ENCODE results near the gene CHAF1B. TPM values are rescaled to one million over a fixed set of nuclear protein-coding genes. Genes with fewer than 3 reads are reported as not detected.

The CHAF1B gene
- total and polyA plus RNA-seq, 2 of the 8 experiments (the other 6 are each of a cell fraction or from before 2014, with no cell fraction given) = 11.8 to 23.1 TPM

DNA sequence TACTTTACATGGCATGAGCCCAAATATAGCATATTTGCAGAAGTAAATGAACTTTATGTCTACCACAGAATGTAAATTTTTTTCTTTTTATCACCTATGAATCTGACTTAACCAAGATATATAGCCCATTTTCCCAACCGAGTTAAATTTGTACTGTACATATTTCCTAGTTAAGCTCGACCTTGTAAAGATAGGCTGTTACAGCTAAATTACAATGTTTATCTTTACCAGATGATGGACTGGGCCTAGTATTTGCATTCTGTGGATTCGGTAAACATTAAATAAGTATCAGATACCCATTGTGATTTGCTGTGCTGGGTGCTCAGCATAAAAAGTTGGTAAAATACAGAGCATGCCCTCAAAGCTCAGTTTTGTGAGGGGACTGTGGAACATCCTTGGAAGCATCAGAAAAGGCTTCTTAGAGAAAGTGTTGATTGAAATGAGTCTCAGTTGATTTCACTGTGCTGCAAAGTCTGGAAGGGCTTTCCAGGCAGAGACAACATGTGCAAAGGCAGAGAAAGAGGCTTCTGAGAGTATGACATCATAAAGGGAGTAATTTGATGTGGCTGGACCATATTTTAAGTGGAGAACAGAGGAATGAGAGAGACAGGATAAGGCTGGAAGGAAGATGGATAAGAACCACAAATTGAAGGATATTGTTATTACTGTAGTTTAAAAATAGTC lies 37.8 kb upstream of the CHAF1B start:
- DNase-seq (ENCODE audit: low read depth in 1 of 2, low spot score in 2 of 2) = no peak
- H3K56ac ChIP-seq (replicated peaks; ENCODE audit: insufficient read length, low read depth, low read length) = no peak overlapping the region
- no peak overlapping the region for H2BK120ac ChIP-seq (replicated peaks; ENCODE audit: low read depth, low read length)
- no peak overlapping the region for H3K27ac ChIP-seq (ENCODE audit: low read depth, low read length)
- H3K9me3 ChIP-seq (ENCODE audit: insufficient read depth in 2 of 2, low read depth in 1 of 2, low read length in 1 of 2) = no peaks in the 10 kb centered on the region
- peaks cover 0 to 2% of the 10 kb centered on the region in 2 experiments for H4K20me1 ChIP-seq (replicated peaks in 1 of 2; ENCODE audit: control insufficient read depth in 1 of 2, insufficient read depth in 2 of 2, low read length in 2 of 2)
- H3K79me1 ChIP-seq (ENCODE audit: low read depth, low read length) = no peaks in the 10 kb centered on the region
- 89% methylated on average over 3 of the region's 3 CpGs; no CpG with 5 or more reads in 1 of the 2 experiments for WGBS, 2 experiments (ENCODE audit: extremely low coverage in 1 of 2, insufficient coverage in 1 of 2, insufficient read length in 1 of 2, insufficient replicate concordance in 2 of 2, low coverage in 1 of 2, low lambda C conversion rate in 2 of 2, missing lambda C conversion rate in 1 of 2)
- no peaks in the 10 kb centered on the region for H3K4me1 ChIP-seq (replicated peaks in 1 of 4; ENCODE audit: control insufficient read depth in 3 of 4, insufficient read depth in 4 of 4, low read length in 3 of 4)
- no peak overlapping the region for H3K4me2 ChIP-seq (ENCODE audit: insufficient read depth in 1 of 2, low read depth in 2 of 2, low read length in 2 of 2)
- ChIA-PET CTCF (ENCODE audit: partially characterized antibody) (no interaction called here), POLR2A (ENCODE audit: partially characterized antibody) (interaction anchor here (0.5 kb wide), 1 partner anchor 33 kb away, joined by 3 read pairs; no protein-coding TSS in a partner anchor)
- H4K91ac ChIP-seq (replicated peaks; ENCODE audit: insufficient read length, low read length) = no peak overlapping the region
- H3K79me2 ChIP-seq (ENCODE audit: control insufficient read depth in 1 of 2, insufficient read depth in 2 of 2, low read length in 2 of 2) = no peaks in the 10 kb centered on the region
- no peak overlapping the region for H2BK5ac ChIP-seq (ENCODE audit: low read depth, low read length)
- H3K4ac ChIP-seq (replicated peaks; ENCODE audit: insufficient read length, low read depth, low read length) = no peak overlapping the region
- no peak overlapping the region for H2BK15ac ChIP-seq (ENCODE audit: low read length)
- H2BK12ac ChIP-seq (ENCODE audit: low read depth, low read length) = no peak overlapping the region
- H3K27me3 ChIP-seq (replicated peaks in 1 of 4; ENCODE audit: control insufficient read depth in 3 of 4, extremely low read depth in 1 of 4, insufficient read depth in 3 of 4, low read length in 3 of 4) = no peaks in the 10 kb centered on the region
- no peak overlapping the region for H2AK5ac ChIP-seq (ENCODE audit: low read depth, low read length)
- FAIRE-seq = no peak
- no peak overlapping the region for H3K9ac ChIP-seq (replicated peaks in 1 of 4; ENCODE audit: extremely low read depth in 1 of 4, low read depth in 3 of 4, low read length in 3 of 4)
- no peak overlapping the region for H3K4me3 ChIP-seq (ENCODE audit: extremely low read depth in 1 of 4, insufficient read depth in 2 of 4, low read depth in 3 of 4, low read length in 4 of 4)
- no peak overlapping the region for H2AFZ ChIP-seq (ENCODE audit: low read length)
- H3K18ac ChIP-seq (ENCODE audit: extremely low read depth, low read length) = no peak overlapping the region
- no peaks in the 10 kb centered on the region for H3K23me2 ChIP-seq (ENCODE audit: low read depth, low read length)
- no peak overlapping the region for H2BK20ac ChIP-seq (ENCODE audit: low read length)
- no peak overlapping the region for H4K5ac ChIP-seq (ENCODE audit: insufficient read length, low read depth, low read length)
- no peak overlapping the region for H3K23ac ChIP-seq (ENCODE audit: insufficient read length)
- H3K36me3 ChIP-seq (ENCODE audit: control insufficient read depth in 2 of 4, insufficient read depth in 4 of 4, low read length in 3 of 4) = peaks cover 5 to 77% (median 39%) of the 10 kb centered on the region in 4 experiments; a peak in 7 of 8 replicates
- no peak overlapping the region for H4K8ac ChIP-seq (ENCODE audit: extremely low read depth, insufficient read depth, low read length)
- H3K14ac ChIP-seq (ENCODE audit: insufficient read length) = no peak overlapping the region
- TF ChIP-seq HDAC6 (IDR thresholded peaks at IDR 0.05; ENCODE audit: low read depth, low read length) (no peak), GTF2F1 (IDR thresholded peaks at IDR 0.05; ENCODE audit: borderline replicate concordance, low read depth, low read length) (no peak), RAD21 (IDR thresholded peaks at IDR 0.05 in 1 of 2, conservative IDR thresholded peaks at IDR 0.05 in 1 of 2; ENCODE audit: low read depth in 2 of 2, low read length in 2 of 2) (no peak), TAF1 (IDR thresholded peaks at IDR 0.05; ENCODE audit: low read depth, low read length) (no peak)

Measured in H1 (cell line).